ENCODE data around the gene PLXNA2.

PLXNA2 gene

GRCh38 chr1:208179263-208179816 lies 64.8 kb downstream of the PLXNA2 start:
- DNase-seq (ENCODE audit: low read depth in 2 of 2): no peak

GRCh38 chr1:208178091-208178529 lies 66.1 kb downstream of the PLXNA2 start:
- DNase-seq (ENCODE audit: low read depth in 2 of 2): no peak

- no peak for DNase-seq (ENCODE audit: low read depth in 2 of 2)
Observed at GRCh38 chr1:208177656-208178055, 66.5 kb downstream of the PLXNA2 start.

- no peak for DNase-seq (ENCODE audit: low read depth in 2 of 2)
Observed at GRCh38 chr1:208176649-208177048, 67.5 kb downstream of the PLXNA2 start.

- DNase-seq (ENCODE audit: low read depth in 2 of 2): no peak
Observed at GRCh38 chr1:208175508-208175895, 68.7 kb downstream of the PLXNA2 start.

- no peak for DNase-seq (ENCODE audit: low read depth in 2 of 2)
Observed at GRCh38 chr1:208174731-208175507, 69.3 kb downstream of the PLXNA2 start.

- no peak for DNase-seq (ENCODE audit: low read depth in 2 of 2)
Observed at GRCh38 chr1:208174200-208174599, 70.0 kb downstream of the PLXNA2 start.

- DNase-seq (ENCODE audit: low read depth in 2 of 2): no peak
Observed at GRCh38 chr1:208173749-208174148, 70.4 kb downstream of the PLXNA2 start.

GRCh38 chr1:208172423-208173145 lies 71.6 kb downstream of the PLXNA2 start:
- DNase-seq (ENCODE audit: low read depth in 2 of 2): no peak

- DNase-seq (ENCODE audit: low read depth in 2 of 2): no peak
Observed at GRCh38 chr1:208171616-208172422, 72.4 kb downstream of the PLXNA2 start.

GRCh38 chr1:208170252-208170651 lies 73.9 kb downstream of the PLXNA2 start:
- DNase-seq (ENCODE audit: low read depth in 2 of 2): no peak

GRCh38 chr1:208169081-208169879 lies 74.9 kb downstream of the PLXNA2 start:
- DNase-seq (ENCODE audit: low read depth in 2 of 2): no peak

- no peak for DNase-seq (ENCODE audit: low read depth in 2 of 2)
Observed at GRCh38 chr1:208167261-208167869, 76.8 kb downstream of the PLXNA2 start.

GRCh38 chr1:208166340-208167138 lies 77.6 kb downstream of the PLXNA2 start:
- DNase-seq (ENCODE audit: low read depth in 2 of 2): no peak

GRCh38 chr1:208165659-208166058 lies 78.5 kb downstream of the PLXNA2 start:
- no peak for DNase-seq (ENCODE audit: low read depth in 2 of 2)

GRCh38 chr1:208164609-208165008 lies 79.6 kb downstream of the PLXNA2 start:
- DNase-seq (ENCODE audit: low read depth in 2 of 2): no peak

GRCh38 chr1:208163539-208163938 lies 80.6 kb downstream of the PLXNA2 start:
- no peak for DNase-seq (ENCODE audit: low read depth in 2 of 2)

- DNase-seq (ENCODE audit: low read depth in 2 of 2): no peak
Observed at GRCh38 chr1:208162903-208163302, 81.3 kb downstream of the PLXNA2 start.

GRCh38 chr1:208161656-208162375 lies 82.4 kb downstream of the PLXNA2 start:
- DNase-seq (ENCODE audit: low read depth in 2 of 2): no peak
